ENCODE data around the gene GPR146.

The GPR146 gene

DNA sequence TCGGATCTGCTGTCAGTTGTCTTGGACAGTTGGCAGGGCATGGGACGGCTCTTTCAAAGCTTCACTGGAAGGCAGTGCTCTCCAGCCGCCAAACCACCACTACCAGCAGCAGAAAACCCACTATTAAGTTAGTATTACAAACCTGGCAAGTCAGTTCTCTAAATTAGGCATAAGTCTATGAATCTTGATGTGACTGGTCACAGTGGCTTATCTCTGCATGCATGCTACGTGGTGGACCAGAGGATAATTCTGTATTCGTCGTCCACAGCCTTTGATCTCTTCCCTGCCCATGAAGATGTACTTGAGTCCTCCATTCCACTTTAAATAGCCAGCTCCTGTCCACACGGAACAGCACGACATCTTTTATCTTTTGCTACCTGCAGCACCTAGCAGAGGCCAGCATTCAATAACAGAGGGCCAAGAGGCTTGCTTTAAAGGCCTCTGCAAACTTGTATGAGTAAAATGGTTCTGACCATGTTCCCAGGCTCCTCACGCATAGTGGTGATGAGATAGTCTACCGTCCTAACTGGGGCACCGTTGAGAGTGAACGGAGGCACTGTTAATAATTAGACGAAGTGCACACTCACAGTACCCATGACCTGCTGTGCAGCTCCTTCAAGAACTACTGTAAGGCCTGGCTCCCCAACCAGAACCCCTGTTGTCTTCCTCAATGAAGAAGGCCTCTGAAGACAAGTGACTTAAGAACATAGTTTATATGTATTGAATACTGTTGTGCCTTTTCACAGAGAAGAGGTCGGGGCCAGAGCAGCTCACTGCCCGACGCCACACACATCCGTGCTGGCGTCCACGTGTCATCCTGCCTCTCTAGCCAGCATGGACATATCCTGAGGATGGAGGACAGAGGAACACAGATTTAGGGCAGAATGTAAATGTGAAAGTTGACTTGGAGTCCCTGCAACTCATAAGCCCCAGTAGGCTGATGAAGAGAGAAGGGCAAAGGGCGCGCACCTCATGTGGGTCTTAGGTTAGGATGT lies 1.0 kb downstream of the GPR146 start:
- no peak for DNase-seq

- no peak for DNase-seq
Measured at GRCh38 chr7:1046722-1047679, 2.7 kb downstream of the GPR146 start.

- DNase-seq, result no peak
Measured at GRCh38 chr7:1049006-1049741, 4.8 kb downstream of the GPR146 start.

- no peak for DNase-seq
Measured at GRCh38 chr7:1049801-1050200, 5.5 kb downstream of the GPR146 start.

DNA sequence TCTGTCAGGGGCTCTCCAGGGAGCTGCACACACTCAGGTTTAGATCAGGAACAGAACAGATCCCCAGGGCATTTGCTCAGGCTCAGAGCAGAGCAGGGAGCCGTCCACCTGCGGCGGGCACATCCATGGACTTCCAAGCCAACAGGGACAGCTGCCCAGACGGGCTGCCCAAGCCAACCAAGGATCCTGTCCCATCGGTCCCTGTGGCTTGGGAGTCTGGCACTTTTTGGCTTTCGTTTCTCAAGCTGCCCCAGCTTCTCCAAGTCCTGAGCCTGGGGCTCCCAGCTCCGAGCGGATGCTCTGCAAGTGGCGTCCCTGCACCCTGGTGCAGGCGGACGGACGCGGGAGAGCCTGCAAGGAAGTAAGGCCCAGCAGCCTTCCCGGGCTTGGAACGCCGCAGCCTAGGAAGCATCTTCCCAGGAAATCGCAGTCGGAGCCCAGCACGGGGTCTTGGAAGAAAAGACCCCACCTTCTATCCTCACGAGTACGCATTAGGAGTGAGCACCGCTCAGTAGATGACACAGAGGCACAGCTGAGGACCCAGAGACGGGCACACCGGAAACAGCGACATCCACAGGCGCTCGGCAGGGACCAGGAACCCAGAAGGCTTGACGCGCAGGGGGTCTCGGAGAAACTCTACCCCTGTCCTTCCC lies 6.0 kb downstream of the GPR146 start:
- no peak for DNase-seq

DNA sequence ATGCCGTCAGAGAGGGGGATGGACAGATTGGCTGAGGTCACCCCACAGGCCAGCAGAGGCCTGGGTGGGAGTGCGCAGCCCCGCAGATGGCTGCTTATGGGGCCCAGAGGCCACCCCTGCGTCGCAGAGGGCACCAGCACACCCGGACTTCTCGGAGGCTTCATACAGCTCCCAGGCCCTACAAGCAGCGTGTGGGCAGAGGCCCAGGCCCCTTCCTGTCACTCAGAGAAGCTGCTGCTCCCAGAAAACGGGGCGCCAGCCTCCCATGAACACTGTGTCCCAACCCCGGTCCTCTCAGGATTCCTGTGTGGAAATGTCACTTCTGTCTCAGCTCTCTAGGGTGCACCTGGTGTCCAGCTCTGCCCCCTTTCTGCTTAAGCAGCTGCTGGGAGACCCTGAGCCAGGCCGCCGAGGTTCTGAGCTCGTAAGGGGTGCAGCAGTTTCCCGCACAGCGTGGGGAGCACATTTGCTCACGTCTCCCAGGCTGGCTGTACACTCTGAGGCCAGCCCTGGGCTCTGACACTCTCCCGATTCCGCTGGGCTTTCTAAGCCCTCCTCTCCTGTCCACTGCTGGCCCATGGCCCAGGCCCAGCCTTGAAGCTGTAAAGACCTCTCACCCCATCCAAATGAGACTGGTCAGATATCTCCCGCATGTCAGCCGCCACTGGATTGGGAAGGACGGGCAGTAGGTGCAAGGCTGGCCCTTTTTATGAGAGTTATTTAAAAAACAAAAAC lies 6.8 kb downstream of the GPR146 start:
- no peak for DNase-seq

- no peak for DNase-seq
Measured at GRCh38 chr7:1052031-1052818, 7.9 kb downstream of the GPR146 start.

GRCh38 chr7:1053002-1053411 lies 8.7 kb downstream of the GPR146 start:
- DNase-seq, result no peak

GRCh38 chr7:1053816-1054370 lies 9.5 kb downstream of the GPR146 start:
- no peak for DNase-seq

- DNase-seq, result no peak
Measured at GRCh38 chr7:1054438-1054837, 10.1 kb downstream of the GPR146 start.

DNA sequence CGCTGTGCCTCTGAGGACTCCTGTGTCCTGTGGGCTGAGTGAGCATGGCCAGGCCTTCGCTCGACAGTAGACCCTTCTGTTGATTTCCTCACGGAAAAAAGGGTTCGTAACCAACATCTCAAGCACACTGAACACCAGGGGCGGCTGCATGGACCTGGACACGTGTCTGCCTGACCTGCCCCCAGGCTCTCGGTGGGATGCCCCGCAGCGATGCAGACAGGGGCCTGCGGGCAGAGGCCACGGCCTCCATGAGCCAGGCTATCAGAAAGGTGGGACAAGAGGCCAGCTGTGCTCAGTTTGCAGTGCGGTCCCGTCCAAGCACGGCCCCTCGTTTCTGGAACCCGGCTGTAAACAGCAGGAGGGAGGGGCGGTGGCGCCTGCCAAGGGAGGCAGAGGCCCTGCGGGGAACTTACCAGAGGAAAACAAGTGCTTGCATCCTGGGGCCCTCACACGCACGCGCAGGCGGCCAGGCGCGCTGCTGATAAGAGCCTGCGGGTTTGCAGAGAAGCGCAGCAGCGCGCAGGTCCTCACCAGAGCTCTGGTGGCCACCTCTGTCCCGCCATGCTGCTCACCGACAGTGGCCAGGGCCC lies 10.6 kb downstream of the GPR146 start:
- DNase-seq, result no peak

DNA sequence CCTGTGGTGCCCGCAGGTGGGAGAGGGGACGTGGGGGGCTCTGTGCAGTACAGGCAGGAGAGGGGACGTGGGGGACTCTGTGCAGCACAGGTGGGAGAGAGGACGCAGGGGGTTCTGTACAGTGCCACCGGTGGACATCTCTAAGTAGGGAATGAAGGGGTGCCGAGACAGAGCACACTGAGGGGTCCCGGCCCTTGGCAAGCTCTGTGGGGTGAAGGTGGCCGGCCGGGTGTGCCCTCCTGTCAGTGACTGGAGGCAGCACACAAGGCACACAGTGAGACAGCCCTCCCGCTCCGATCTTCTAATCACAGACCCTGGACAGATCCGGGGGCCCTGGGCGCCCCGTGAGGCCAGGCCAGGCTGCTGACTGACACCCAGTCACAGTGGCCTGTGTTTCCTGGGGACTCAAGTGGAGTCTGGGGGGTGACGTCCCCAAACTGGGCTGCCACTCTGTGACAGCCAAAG lies 11.2 kb downstream of the GPR146 start:
- DNase-seq, result no peak

GRCh38 chr7:1055956-1056784 lies 11.8 kb downstream of the GPR146 start:
- DNase-seq, result peak; percentile 44

DNA sequence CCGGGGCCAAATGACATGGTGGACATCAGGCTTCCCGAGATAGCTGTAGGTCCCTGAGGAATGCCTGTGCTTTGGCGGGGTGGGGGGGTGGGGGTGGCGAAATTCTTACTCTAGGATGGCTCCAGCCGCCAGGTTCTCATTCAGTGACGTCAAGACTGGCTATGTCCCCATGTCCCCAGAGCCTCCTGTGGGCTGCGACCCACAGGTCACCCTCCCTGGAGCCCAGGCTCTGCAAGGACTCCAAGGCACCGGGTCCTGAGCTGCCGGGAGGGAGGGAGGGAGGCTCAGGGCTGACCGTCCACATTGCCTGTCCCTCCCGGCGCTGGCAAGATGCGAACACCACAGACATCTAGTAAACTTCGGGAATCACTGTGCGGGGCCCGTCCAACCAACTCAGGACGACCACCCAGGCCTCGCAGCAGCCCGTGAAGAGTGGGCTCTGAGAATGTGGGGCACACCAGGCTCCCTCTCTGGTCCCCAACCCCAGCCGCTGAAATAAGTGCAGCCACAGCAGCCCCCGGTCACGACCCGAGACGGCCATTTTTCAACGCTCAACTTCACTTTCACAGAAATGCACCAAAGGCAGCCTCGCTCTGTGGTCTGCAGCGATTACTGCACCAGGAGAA lies 12.6 kb downstream of the GPR146 start:
- DNase-seq, result no peak

DNA sequence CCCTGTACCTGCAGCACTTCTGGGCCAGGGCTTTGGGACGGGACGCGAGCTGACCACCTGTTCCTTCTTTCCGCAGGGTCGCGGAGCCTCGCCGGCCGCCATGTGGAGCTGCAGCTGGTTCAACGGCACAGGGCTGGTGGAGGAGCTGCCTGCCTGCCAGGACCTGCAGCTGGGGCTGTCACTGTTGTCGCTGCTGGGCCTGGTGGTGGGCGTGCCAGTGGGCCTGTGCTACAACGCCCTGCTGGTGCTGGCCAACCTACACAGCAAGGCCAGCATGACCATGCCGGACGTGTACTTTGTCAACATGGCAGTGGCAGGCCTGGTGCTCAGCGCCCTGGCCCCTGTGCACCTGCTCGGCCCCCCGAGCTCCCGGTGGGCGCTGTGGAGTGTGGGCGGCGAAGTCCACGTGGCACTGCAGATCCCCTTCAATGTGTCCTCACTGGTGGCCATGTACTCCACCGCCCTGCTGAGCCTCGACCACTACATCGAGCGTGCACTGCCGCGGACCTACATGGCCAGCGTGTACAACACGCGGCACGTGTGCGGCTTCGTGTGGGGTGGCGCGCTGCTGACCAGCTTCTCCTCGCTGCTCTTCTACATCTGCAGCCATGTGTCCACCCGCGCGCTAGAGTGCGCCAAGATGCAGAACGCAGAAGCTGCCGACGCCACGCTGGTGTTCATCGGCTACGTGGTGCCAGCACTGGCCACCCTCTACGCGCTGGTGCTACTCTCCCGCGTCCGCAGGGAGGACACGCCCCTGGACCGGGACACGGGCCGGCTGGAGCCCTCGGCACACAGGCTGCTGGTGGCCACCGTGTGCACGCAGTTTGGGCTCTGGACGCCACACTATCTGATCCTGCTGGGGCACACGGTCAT lies 13.3 kb downstream of the GPR146 start:
- DNase-seq, result no peak

DNA sequence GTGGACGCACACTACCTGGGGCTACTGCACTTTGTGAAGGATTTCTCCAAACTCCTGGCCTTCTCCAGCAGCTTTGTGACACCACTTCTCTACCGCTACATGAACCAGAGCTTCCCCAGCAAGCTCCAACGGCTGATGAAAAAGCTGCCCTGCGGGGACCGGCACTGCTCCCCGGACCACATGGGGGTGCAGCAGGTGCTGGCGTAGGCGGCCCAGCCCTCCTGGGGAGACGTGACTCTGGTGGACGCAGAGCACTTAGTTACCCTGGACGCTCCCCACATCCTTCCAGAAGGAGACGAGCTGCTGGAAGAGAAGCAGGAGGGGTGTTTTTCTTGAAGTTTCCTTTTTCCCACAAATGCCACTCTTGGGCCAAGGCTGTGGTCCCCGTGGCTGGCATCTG lies 14.0 kb downstream of the GPR146 start:
- no peak for DNase-seq

- DNase-seq, result no peak
Measured at GRCh38 chr7:1058821-1059199, 14.5 kb downstream of the GPR146 start.

Data from inflammatory macrophage treated with lipopolysaccharide for 4 hours (primary cell).